NCI-H146 (cell line): ENCODE measurements around the gene PRCD.

Experiments
- DNase-seq: peaks from one replicate; lab custom pipeline; 2025; lab: John Stamatoyannopoulos, UW

Gene PRCD

GRCh38 chr17:76570877-76571471 is 31.1 kb downstream of the PRCD start:
- DNase-seq = no peak

DNA sequence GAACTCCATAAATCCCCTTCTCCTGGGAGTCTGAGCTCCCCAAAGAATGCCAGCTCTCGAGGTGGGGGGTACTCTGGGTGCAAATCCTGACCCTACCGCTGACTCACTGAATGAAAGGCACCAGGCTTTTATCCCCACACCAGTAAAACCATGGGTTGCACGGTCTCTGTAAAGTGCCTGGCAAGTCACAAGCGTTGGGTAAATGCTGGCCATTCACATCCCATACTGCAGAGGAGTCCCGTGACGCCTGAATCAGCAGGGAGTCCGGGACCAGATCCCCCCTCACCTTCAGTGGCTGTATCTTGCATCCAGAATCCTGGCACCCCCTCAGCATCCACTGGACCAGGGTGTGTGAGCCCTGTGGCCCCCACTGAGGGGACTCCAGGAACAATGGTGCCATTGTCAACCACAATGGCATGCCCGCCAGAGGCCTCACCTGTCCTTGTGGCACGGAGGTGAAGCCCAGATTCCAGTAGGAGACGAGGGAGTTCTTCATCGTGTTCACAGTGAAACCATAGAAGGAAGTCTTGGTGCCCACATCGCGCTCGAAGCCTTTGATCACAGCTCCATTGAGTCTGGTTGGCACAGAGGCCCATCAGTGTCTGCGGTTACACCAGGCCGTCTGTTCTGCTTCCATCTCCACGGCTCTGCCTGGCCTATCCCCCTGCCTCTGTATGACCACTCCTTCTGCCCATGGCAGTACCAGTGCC is 32.5 kb downstream of the PRCD start:
- no peak for DNase-seq

DNA sequence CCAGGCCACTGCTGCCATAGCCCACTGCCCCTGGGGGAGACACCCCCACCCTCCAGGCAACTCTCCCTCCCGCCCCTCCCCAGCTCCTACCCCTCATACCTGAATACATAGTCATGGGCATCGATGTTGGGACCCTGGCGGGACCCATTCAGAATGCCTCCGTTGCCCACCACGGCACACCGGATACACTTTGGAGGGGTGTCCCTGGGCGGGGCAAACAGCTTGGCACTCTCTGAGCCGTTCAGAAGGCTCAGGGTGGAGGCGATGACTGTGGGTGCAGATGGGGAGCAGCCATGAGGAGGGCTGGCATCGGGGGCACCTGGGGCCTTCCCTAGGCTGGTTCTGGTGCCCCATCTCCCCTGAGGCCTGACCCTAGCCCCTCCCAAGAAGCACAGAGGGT is 33.3 kb downstream of the PRCD start:
- no peak for DNase-seq

- DNase-seq = no peak
Observed at GRCh38 chr17:76574166-76574565, 34.3 kb downstream of the PRCD start.

DNA sequence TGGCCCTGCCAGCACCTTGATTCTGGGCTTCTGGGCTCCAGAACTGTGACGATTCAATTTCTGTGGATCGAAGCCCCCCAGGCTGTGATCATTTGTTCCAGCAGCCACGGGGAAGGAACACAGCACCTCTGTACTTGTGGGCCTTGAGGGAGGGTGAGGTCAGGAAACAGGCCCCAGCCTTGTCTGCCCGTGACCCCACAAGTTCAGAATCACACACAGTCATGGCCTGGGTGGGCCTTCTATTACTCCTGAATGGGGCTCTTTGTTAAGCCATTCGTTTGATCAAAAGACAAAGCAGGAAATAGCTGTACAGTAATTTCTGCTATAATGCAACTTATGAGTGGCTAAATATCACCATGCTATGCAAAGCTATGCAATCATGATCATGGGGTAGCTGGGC is 35.7 kb downstream of the PRCD start:
- DNase-seq = no peak

DNA sequence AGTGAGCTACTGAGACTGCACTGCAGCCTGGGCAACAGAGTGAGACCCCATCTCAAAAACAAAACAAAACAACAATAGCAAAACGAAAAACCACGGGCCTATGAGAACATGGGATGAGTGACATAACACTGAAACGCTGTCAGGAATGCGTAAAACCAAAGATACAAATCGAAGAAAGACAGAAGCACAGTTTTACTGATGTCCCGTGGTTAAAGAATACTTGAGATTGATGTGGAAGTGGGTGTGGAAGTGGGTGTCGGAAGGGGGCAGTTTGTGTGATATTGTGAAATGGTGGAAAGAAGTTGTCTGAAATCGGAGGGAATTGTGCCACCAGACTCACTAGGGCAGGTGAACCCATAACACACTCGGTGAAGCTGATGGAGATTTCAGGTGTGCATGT is 36.3 kb downstream of the PRCD start:
- no peak for DNase-seq

- no peak for DNase-seq
Observed at GRCh38 chr17:76577876-76578275, 38.0 kb downstream of the PRCD start.

DNA sequence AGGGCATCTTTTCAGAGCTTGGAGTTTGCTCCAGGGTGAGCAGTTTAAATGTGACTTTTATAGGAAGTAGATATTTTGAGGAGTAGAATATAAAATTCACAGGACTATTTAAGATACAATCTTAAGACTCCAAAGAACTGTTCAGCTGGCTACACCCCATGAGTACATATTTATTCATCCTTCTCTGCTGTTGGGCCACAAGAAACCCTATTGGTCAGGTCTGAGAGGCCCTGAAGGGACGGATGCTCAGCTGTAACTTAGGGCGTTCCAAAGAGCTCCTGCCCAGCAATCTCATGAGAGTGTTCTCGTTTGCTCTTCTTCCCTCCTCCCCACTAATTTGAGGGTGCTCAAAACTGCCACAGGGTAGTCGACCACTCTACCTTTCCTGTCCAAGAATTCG is 38.5 kb downstream of the PRCD start:
- no peak for DNase-seq

DNA sequence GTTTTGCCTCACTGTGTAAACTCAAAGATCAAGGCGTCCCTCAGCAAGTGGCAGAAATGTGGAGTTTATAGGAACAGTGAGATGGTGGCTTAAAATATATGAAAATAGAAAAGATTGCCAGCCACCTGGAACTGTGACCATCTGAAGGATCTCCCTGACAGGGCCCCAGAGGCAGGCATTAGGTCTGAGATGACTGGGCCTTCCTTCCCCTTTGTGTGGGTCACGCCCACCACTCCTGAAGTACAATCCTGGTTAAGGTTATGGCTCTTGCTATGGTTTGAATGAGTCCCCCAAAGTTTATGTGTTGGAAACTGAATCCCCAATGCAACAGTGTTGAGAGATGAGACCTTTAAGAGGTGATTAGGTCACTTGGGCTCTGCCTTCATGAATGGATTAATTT is 39.4 kb downstream of the PRCD start:
- DNase-seq = no peak

- no peak for DNase-seq
Observed at GRCh38 chr17:76581515-76581914, 41.7 kb downstream of the PRCD start.

- DNase-seq = peak; percentile 69
Observed at GRCh38 chr17:76582660-76583059, 42.8 kb downstream of the PRCD start.

- no peak for DNase-seq
Observed at GRCh38 chr17:76584427-76585032, 44.7 kb downstream of the PRCD start.

GRCh38 chr17:76585033-76585648 is 45.3 kb downstream of the PRCD start:
- DNase-seq = no peak

- DNase-seq = peak; percentile 83
Observed at GRCh38 chr17:76585649-76586593, 46.1 kb downstream of the PRCD start, which contains the start of gene ST6GALNAC2. TSS of gene ST6GALNAC2 (minus strand) at chr17:76585860. CDS start at chr17:76585808, 52 bp downstream.

DNA sequence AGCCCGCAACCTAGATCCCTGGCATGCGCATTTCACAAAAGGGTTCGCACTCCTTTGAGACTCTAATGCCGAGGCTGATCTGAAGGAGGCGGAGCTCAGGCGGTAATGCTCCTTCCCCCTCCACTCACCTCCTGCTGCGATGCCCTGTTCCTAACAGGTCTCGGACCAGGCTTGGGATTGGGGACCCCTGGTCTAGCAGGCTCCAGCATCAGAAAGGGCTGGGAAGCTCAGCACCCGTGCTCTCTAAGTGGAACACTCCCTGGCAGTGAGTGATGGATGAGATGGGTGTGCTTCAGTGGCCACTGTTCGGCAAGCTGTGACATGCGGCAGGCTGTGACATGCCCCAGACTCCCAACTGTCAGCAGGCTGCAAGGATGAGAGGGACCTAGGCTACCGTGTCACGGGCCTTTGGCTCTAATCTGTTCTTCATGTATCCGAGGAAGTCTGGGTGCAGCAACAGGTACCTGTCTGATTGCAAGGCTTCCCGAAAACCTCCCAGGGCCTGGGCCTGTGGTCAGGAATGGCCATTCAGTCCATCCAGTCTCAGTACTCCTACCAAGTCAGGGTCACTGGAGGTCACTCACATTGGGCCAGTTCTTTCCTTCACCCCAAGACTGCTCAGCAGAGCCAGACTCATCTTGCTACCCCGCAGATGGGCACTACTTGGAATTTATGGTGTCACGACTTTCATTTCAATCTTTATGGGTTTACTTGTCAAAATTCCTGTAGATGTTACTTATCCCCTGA is 47.1 kb downstream of the PRCD start:
- peak; percentile 90 for DNase-seq

GRCh38 chr17:76588182-76588581 is 48.3 kb downstream of the PRCD start:
- no peak for DNase-seq

DNA sequence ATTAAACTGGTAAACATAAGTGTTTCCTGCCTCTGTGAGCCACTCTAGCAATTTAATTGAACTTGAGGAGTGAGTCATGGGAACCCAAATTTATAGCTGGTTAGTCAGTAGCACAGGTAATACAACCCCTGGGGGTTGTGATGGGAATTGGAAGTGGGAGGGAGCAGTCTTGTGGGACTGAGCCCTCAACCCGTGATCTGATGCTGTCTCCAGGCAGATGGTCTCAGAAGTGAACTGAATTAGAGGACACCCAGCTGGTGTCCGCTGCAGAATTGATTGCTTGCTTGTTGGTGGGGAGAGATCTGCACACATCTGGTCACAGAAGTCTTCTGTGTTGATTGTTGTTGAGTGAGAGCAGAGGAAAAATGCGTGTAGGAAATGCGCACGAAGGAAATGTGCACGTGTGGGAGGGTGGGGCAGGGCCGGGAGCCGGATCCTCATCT is 53.6 kb downstream of the PRCD start:
- DNase-seq = peak; percentile 76

DNA sequence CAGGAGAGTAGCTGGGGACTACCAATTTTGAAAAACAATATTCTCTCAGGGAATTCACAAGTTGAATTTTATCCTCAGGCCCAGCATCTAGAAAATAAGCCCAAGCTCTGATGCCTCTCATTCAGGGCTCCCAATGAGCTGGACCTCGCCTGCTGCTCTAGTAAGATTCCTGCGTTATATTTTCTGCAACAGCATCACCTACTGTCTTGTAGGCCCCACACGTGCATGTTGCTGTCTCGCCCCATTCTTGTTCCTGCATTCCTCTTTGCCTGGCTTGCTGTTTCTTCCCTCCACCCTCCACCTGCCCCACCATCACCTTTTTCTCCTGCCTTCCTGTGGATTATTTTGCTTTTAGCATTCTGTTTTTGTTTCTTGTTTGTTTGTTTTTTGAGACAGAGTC is 54.1 kb downstream of the PRCD start:
- DNase-seq = no peak

DNA sequence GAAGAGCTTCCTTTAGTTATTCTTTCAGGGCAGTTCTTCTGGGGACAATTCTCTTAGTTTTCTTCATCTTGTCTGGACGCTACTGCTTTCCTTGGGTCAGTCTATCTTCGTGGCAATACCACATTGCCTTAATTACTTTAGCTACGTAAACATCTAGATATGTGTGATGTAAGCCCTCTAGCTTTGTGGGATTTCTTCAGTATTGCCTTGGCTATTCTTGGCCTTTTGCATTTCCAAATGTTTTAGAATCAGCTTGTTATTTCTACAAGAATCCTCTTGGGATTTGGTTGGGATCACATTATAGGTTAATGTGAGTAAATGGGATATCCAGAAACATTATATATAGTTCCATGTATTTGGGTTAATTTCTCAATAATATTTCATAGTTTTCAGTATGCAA is 54.8 kb downstream of the PRCD start:
- DNase-seq = no peak
